IMR-90 (cell line): ENCODE data around the gene KLHL42.

Experiments
- CHD1 ChIP-seq: IDR thresholded peaks from 2 replicates; pipeline ENCODE4 v1.6.1; 2012; ENCODE audit warnings: low read depth, low read length, improper control_type of control experiment
- MAFK ChIP-seq: IDR thresholded peaks from 2 replicates; pipeline ENCODE4 v1.6.1; 2012; ENCODE audit warnings: low read depth, low read length, improper control_type of control experiment
- POLR2A ChIP-seq: IDR thresholded peaks from 2 replicates; pipeline ENCODE4 v1.6.1; 2012; ENCODE audit warnings: mild to moderate bottlenecking, low read depth, low read length
- RAD21 ChIP-seq: IDR thresholded peaks from 2 replicates; pipeline ENCODE4 v1.6.1; 2012; ENCODE audit warnings: low read length, improper control_type of control experiment
- TF ChIP-seq, protein P1 (sequence below): conservative IDR thresholded peaks from 2 replicates; pipeline ENCODE4 v1.5.1; 2012; ENCODE audit warnings: mild to moderate bottlenecking, low read depth, low read length, improper control_type of control experiment
- TF ChIP-seq, protein P2 (sequence below): fragments of 150-350 bp; IDR thresholded peaks from 2 replicates; pipeline ENCODE4 v1.6.1; 2016; ENCODE audit warnings: low read depth, mild to moderate bottlenecking, low read length, moderate library complexity, borderline replicate concordance

DNA sequence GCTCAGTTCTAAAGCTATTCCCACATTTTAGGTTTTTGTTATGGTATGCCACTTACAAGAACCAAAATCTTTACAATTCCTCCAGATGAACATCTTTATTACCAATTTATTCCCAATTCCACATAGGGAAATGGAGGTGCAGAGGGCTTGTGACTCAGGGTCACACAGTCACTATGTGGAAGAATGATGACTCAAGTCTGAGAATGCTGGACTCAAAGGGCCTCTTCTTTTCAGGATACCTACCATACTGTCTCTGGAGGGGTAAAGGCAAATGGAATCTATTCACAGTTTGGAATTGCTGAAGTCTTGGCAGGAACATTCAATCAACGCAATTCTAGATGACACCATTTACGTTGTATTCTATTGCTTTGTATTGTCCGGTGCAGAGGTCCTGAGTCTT is 48.2 kb downstream of the KLHL42 start:
- TF ChIP-seq, protein P1, sequence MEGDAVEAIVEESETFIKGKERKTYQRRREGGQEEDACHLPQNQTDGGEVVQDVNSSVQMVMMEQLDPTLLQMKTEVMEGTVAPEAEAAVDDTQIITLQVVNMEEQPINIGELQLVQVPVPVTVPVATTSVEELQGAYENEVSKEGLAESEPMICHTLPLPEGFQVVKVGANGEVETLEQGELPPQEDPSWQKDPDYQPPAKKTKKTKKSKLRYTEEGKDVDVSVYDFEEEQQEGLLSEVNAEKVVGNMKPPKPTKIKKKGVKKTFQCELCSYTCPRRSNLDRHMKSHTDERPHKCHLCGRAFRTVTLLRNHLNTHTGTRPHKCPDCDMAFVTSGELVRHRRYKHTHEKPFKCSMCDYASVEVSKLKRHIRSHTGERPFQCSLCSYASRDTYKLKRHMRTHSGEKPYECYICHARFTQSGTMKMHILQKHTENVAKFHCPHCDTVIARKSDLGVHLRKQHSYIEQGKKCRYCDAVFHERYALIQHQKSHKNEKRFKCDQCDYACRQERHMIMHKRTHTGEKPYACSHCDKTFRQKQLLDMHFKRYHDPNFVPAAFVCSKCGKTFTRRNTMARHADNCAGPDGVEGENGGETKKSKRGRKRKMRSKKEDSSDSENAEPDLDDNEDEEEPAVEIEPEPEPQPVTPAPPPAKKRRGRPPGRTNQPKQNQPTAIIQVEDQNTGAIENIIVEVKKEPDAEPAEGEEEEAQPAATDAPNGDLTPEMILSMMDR: no peak
- TF ChIP-seq POLR2A (no peak), MAFK (no peak), CHD1 (no peak), RAD21 (no peak)
- TF ChIP-seq, protein P2, sequence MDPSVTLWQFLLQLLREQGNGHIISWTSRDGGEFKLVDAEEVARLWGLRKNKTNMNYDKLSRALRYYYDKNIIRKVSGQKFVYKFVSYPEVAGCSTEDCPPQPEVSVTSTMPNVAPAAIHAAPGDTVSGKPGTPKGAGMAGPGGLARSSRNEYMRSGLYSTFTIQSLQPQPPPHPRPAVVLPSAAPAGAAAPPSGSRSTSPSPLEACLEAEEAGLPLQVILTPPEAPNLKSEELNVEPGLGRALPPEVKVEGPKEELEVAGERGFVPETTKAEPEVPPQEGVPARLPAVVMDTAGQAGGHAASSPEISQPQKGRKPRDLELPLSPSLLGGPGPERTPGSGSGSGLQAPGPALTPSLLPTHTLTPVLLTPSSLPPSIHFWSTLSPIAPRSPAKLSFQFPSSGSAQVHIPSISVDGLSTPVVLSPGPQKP: no peak
